Stimulated activated naive CD8-positive, alpha-beta T cell treated with anti-CD3 and anti-CD28 coated beads, Interleukin-15, Interleukin-2, amounts not matched to agents 100 ng/mL and 50 ng/mL, for 24 hours (primary cell): Measurements from ENCODE around the gene LPGAT1.
"Not testable (repeated sequence)": the region's sequence is repeated elsewhere in the genome, so short reads cannot be mapped to it uniquely, and the experiment has no call there.

Experiments used
- H3K27ac Mint-ChIP-seq: one replicate; pipeline ENCODE4 v1.8.0; 2021; ENCODE audit warnings: mild to moderate bottlenecking, mixed read lengths
- H3K27me3 Mint-ChIP-seq: one replicate; pipeline ENCODE4 v1.8.0; 2021; ENCODE audit warnings: mixed read lengths
- H3K36me3 Mint-ChIP-seq: one replicate; pipeline ENCODE4 v1.8.0; 2021; ENCODE audit warnings: low read depth, mixed read lengths
- H3K4me1 Mint-ChIP-seq: one replicate; pipeline ENCODE4 v1.8.0; 2021; ENCODE audit warnings: low read depth, mixed read lengths
- H3K4me3 Mint-ChIP-seq: one replicate; pipeline ENCODE4 v1.8.0; 2021; ENCODE audit warnings: mild to moderate bottlenecking, mixed read lengths
- H3K9me3 Mint-ChIP-seq: one replicate; pipeline ENCODE4 v1.8.0; 2021; ENCODE audit warnings: mixed read lengths

Gene LPGAT1

GRCh38 chr1:211830328-211831142 lies at the start of gene LPGAT1:
LPGAT1 (minus strand) TSS chr1:211830763; CDS start chr1:211829296, 1,467 bp downstream.
- H3K4me3 Mint-ChIP-seq: peak within 1 kb of the TSS; percentile 85
- H3K27me3 Mint-ChIP-seq: no peaks in the 10 kb centered on the region
- H3K4me1 Mint-ChIP-seq: peaks cover 67% of the 10 kb centered on the region
- no peaks in the 10 kb centered on the region for H3K36me3 Mint-ChIP-seq
- no peaks in the 10 kb centered on the region for H3K9me3 Mint-ChIP-seq
- peak within 1 kb of the TSS; percentile 89 for H3K27ac Mint-ChIP-seq

DNA sequence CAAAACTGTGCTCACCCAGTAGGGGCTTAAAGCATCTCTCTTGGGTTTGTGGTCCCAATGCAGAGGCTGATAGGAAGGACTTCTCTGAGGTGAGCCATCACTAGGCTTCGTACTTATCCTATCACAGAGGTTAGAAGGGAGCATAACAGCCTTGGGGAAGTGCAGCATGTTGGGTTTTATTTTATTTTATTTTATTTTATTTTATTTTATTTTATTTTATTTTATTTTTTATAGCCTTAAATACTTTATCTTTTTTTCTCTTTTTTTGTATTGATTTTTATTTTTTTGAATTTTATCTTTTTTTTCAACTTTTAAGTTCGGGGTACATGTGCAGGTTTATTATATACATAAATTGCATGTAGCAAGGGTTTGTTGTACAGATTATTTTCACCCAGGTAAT lies 48.9 kb upstream of the LPGAT1 start:
- Mint-ChIP-seq H3K27me3 (peaks cover 4% of the 10 kb centered on the region), H3K9me3 (peaks cover 4% of the 10 kb centered on the region), H3K4me1 (peaks cover 5% of the 10 kb centered on the region), H3K36me3 (no peaks in the 10 kb centered on the region), H3K27ac (no peak overlapping the region), H3K4me3 (no peak overlapping the region)

DNA sequence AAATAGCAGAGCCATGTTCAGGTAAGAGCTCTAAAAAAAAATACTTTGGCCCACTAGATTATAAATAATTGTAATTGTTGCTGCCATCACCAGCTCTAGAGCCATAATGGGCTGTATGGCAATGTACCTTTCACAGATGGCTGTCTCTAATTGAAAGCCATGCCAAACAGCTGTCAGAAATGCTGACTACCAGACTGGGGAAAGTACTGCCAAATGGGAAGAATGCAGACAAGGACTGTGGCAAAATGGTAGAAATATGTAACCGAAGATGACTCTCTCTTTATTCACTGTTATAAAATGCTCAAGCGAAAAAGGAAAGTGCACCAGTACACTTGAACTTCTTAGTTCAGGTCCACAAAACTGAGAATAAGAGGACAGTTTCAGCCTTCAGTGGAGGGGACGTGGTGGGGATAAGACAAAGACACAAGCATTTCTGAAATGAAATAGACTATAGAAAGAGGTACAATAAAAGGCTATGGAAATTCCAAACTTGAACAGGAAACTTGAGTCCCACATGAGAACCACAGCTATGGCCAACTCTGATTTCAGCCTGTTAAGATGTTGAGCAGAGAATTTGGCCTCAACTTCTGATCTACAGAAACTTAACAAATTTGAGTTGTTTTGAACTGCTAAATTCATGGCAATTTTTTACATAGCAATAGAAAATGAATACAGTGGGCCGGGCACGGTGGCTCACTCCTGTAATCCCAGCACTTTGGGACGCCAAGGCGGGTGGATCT lies 46.5 kb upstream of the LPGAT1 start:
- Mint-ChIP-seq H3K4me3 (no peak overlapping the region), H3K36me3 (no peaks in the 10 kb centered on the region), H3K9me3 (no peaks in the 10 kb centered on the region), H3K27ac (no peak overlapping the region), H3K4me1 (no peaks in the 10 kb centered on the region), H3K27me3 (peaks cover 7% of the 10 kb centered on the region)

GRCh38 chr1:211875541-211875940 lies 45.0 kb upstream of the LPGAT1 start:
- Mint-ChIP-seq H3K36me3 (no peaks in the 10 kb centered on the region), H3K27me3 (peaks cover 7% of the 10 kb centered on the region), H3K9me3 (no peaks in the 10 kb centered on the region), H3K27ac (no peak overlapping the region), H3K4me3 (no peak overlapping the region), H3K4me1 (no peaks in the 10 kb centered on the region)

DNA sequence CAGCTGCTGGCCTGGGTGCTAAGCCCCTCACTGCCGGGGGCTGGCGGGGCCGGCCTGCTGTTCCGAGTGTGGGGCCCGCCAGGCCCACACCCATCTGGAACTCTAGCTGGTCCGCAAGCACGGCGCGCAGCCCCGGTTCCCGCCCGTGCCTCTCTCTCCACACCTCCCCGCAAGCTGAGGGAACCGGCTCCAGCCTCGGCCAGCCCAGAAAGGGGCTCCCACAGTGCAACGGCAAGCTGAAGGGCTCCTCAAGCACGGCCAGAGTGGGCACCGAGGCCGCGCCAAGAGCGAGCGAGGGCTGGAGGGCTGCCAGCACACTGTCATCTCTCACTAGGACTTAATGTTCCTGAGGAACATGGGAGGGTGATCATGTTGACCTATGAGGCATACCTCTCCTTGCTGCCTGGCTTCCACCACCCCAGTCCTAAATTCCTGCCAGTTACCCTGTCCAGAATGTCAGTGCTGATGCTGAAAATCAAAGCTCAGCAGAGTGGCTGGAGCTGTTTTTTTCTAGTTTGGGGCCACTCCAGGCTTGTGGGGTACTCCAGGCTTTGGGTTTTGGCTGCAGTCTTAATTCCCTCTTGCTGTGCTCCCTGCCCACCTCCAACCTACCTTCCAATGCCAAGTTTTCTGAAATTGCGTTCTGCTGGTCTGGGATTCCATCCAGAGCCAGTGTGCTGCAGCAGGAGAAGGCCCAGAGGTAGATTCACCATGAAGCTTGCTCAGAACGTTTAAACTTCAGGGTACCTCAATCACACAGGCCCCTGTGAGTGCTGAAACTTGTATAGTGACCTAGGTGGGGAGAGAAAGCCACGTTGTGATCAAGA lies 44.2 kb upstream of the LPGAT1 start:
- H3K4me1 Mint-ChIP-seq: no peaks in the 10 kb centered on the region
- H3K4me3 Mint-ChIP-seq: no peak overlapping the region
- no peak overlapping the region for H3K27ac Mint-ChIP-seq
- H3K36me3 Mint-ChIP-seq: no peaks in the 10 kb centered on the region
- no peaks in the 10 kb centered on the region for H3K9me3 Mint-ChIP-seq
- H3K27me3 Mint-ChIP-seq: peaks cover 12% of the 10 kb centered on the region

DNA sequence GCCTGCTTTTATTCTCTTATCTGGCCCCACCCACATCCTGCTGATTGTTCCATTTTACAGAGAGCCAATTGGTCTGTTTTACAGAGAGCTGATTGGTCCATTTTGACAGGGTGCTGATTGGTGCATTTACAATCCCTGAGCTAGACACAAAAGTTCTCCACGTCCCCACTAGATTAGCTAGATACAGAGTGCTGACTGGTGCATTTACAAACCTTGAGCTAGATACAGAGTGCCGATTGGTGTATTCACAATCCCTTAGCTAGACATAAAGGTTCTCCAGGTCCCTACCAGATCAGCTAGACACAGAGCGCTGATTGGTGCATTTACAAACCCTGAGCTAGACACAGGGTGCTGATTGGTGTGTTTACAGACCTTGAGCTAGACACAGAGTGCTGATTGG lies 43.2 kb upstream of the LPGAT1 start:
- H3K36me3 Mint-ChIP-seq, H3K4me3 Mint-ChIP-seq, H3K27ac Mint-ChIP-seq, H3K9me3 Mint-ChIP-seq, H3K4me1 Mint-ChIP-seq: not testable (repeated sequence)
- H3K27me3 Mint-ChIP-seq: peaks cover 14% of the 10 kb centered on the region

DNA sequence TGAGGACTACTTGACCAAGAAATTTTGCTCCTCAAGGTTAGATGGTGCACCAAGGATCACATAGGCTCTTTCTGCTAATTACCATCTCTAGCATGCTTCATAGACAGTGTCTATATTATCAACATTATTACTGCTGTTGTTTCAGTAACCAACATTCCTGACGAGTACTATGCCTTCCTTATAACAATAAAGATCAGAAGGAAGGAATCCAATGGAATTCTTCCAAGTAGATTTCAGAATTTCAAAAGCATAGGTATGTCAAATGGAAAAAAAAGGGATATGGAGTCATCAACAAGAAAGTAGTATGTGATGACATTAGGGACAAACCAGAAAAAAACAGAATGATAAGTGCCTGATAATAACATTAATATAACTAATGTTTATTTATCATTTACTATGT lies 39.6 kb upstream of the LPGAT1 start:
- peaks cover 12% of the 10 kb centered on the region for H3K9me3 Mint-ChIP-seq
- no peaks in the 10 kb centered on the region for H3K4me1 Mint-ChIP-seq
- peaks cover 12% of the 10 kb centered on the region for H3K27me3 Mint-ChIP-seq
- H3K36me3 Mint-ChIP-seq: peaks cover 4% of the 10 kb centered on the region
- no peak overlapping the region for H3K4me3 Mint-ChIP-seq
- H3K27ac Mint-ChIP-seq: no peak overlapping the region

DNA sequence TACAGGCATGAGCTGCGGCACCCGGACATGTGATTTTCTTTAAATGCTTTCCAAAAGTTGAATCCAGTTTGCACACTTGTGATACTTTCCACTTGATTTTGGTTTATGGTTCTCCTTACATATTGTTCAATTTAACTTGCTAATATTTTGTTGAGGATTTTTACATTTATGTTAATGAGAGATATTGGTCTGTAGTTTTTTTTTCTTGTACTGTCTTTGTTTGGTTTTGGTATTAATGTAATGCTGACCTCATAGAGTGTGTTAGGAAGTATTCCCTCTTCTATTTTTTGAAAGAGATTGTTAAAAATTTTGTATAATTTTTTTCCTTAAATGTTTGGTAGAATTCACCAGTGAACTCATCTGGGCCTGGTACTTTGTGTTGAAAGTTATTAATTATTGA lies 34.6 kb upstream of the LPGAT1 start:
- H3K4me1 Mint-ChIP-seq: no peaks in the 10 kb centered on the region

DNA sequence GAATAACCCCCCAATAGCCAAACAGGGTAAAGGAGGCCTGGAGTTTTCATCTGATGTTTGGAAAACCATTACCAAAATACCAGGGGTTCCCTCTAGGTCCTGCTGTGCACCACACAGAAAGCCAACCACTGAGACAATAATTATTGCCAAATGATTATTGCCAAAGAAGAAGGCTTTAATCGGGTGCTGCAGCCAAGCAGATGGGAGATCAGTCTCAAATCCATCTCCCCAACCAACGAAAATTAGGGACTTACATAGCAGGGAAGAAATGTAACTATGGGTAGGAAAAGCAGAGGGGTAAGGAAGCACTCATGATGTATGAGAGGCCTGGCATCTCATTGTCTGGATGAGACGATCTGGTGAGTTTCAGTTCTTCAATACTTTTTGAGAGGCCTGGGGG lies 28.8 kb upstream of the LPGAT1 start:
- Mint-ChIP-seq H3K4me3 (no peak overlapping the region), H3K27me3 (peaks cover 5% of the 10 kb centered on the region), H3K9me3 (peaks cover 6% of the 10 kb centered on the region), H3K4me1 (no peaks in the 10 kb centered on the region), H3K27ac (no peak overlapping the region), H3K36me3 (no peaks in the 10 kb centered on the region)

More for the DNA sequence above, 34.6 kb upstream of the LPGAT1 start:
- Mint-ChIP-seq H3K36me3 (peaks cover 4% of the 10 kb centered on the region), H3K27ac (no peak overlapping the region), H3K4me3 (no peak overlapping the region), H3K9me3 (peaks cover 12% of the 10 kb centered on the region), H3K27me3 (peaks cover 9% of the 10 kb centered on the region)

- Mint-ChIP-seq H3K27me3 (no peaks in the 10 kb centered on the region), H3K9me3 (peaks cover 8% of the 10 kb centered on the region), H3K36me3 (no peaks in the 10 kb centered on the region), H3K4me3 (no peak overlapping the region), H3K4me1 (no peaks in the 10 kb centered on the region), H3K27ac (no peak overlapping the region)
Measured at GRCh38 chr1:211851174-211851573, 20.6 kb upstream of the LPGAT1 start.

- H3K27ac Mint-ChIP-seq: no peak overlapping the region
- H3K9me3 Mint-ChIP-seq: peaks cover 4% of the 10 kb centered on the region
- no peaks in the 10 kb centered on the region for H3K36me3 Mint-ChIP-seq
- H3K27me3 Mint-ChIP-seq: no peaks in the 10 kb centered on the region
- no peak overlapping the region for H3K4me3 Mint-ChIP-seq
- peaks cover 21% of the 10 kb centered on the region for H3K4me1 Mint-ChIP-seq
Measured at GRCh38 chr1:211843507-211844298, 13.1 kb upstream of the LPGAT1 start.

- no peaks in the 10 kb centered on the region for H3K27me3 Mint-ChIP-seq
- no peak overlapping the region for H3K27ac Mint-ChIP-seq
- peaks cover under 1% of the 10 kb centered on the region for H3K9me3 Mint-ChIP-seq
- no peaks in the 10 kb centered on the region for H3K36me3 Mint-ChIP-seq
- peak overlapping the region; percentile 30 for H3K4me3 Mint-ChIP-seq
- H3K4me1 Mint-ChIP-seq: peaks cover 24% of the 10 kb centered on the region
Measured at GRCh38 chr1:211843018-211843417, 12.5 kb upstream of the LPGAT1 start.

DNA sequence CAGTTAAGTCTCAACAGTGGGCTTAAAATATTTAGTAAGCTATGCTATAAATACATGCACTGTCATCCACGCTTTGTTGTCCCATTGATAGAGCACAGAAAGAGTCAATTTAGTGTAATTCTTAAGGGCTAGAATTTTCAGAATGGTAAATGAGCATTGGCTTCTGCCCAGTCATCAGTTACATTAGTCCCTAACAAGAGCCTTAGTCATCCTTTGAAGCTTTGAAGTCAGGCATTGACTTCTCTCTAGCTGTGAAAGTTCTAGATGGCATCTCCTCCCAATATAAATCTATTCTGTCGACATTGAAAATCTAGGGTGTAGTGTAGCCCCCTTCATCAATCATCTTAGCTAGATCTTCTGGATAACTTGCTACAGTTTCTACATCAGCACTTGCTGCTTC lies 12.0 kb upstream of the LPGAT1 start:
- Mint-ChIP-seq H3K9me3 (no peaks in the 10 kb centered on the region), H3K4me1 (peaks cover 24% of the 10 kb centered on the region), H3K27me3 (no peaks in the 10 kb centered on the region), H3K27ac (no peak overlapping the region), H3K4me3 (no peak overlapping the region), H3K36me3 (no peaks in the 10 kb centered on the region)

DNA sequence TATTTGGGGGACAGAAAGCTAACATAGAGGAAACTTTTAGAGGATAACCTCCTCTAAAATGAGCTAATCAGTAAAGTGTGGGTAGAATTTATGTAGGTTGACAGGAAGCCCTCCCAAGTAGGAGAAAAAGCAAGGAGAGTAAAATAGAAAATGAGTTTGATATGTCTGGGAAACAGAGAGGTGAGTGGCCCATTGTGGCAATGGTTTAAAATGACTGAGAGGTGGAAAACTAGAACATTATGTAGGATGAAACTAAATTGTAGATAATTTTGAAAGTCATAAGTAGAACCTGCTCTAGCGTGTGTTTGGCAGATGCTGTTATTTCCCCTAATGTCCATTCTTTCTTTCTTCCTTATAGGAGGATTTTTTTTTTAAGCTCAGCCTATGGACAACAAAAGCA lies 8.5 kb upstream of the LPGAT1 start:
- Mint-ChIP-seq H3K36me3 (no peaks in the 10 kb centered on the region), H3K4me3 (no peak overlapping the region), H3K4me1 (peaks cover 30% of the 10 kb centered on the region), H3K27me3 (no peaks in the 10 kb centered on the region), H3K27ac (no peak overlapping the region), H3K9me3 (no peaks in the 10 kb centered on the region)
